ENCODE measurements around the gene CDC42BPB.

DNA sequence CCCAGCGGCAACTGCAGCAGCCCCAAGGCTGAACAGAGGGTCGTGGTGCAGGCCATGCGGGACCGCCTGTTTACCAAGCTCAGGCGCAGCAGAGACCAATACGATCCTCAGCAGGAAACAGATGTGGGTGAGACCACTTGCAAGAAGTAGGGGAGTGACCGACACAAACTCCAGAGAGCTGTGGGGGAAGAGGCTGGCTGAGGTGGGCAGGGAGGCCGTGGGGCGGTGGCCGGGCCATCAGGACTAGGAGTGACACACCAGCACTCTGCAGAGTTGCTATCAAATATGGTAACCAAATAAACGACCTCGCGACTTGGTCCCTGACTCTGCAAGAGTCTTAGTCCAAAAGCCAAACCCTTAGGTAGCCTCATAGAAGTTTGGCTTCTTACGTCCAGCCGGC lies 104.2 kb downstream of the CDC42BPB start:
- TF ChIP-seq, protein P1, sequence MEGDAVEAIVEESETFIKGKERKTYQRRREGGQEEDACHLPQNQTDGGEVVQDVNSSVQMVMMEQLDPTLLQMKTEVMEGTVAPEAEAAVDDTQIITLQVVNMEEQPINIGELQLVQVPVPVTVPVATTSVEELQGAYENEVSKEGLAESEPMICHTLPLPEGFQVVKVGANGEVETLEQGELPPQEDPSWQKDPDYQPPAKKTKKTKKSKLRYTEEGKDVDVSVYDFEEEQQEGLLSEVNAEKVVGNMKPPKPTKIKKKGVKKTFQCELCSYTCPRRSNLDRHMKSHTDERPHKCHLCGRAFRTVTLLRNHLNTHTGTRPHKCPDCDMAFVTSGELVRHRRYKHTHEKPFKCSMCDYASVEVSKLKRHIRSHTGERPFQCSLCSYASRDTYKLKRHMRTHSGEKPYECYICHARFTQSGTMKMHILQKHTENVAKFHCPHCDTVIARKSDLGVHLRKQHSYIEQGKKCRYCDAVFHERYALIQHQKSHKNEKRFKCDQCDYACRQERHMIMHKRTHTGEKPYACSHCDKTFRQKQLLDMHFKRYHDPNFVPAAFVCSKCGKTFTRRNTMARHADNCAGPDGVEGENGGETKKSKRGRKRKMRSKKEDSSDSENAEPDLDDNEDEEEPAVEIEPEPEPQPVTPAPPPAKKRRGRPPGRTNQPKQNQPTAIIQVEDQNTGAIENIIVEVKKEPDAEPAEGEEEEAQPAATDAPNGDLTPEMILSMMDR (IDR thresholded peaks at IDR 0.05): no peak
- no peak for TF ChIP-seq POLR2A (IDR thresholded peaks at IDR 0.05)
